Measurements from ENCODE around the gene DSCAML1.

- no peak for TF ChIP-seq CTCF (IDR thresholded peaks at IDR 0.05; ENCODE audit: low read length)
- TF ChIP-seq EZH2 (IDR thresholded peaks at IDR 0.05; ENCODE audit: borderline replicate concordance, low read length) = no peak
These were observed 90.6 kb downstream of the DSCAML1 start for GRCh38 chr11:117706322-117706814.

Measured in OCI-LY1 (cell line).